ENCODE data around the gene PAMR1. TPM values are rescaled to one million over a fixed set of nuclear protein-coding genes. Genes with fewer than 3 reads are reported as not detected.

PAMR1 gene
- total and polyA plus RNA-seq, 4 donors = 0.60 to 15.2 (median 1.4) TPM

DNA sequence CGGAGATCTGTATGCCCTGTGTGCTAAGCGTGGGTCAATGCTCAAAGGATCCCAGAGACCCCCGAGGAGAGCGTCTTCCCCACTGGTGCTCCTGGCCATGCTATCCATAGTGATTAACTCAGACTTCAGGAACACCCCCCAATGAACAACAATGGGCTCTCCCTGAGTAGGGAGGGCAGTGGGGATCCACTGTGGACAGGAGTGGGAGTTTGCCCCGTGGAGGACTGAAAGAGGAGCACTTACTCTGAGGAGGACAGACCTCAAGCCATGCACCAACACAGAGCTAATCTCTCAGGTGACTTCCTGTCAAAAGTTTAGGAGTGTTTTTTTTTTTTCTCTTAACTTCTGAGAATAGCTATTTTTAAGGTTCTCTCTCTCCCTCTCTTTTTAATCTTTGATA, 130.5 kb downstream of the PAMR1 start:
- Histone ChIP-seq H3K4me3 (no peak overlapping the region), H3K27ac (ENCODE audit: low read depth in 1 of 2, low read length in 1 of 2) (no peak overlapping the region), H3K4me1 (ENCODE audit: control insufficient read depth in 5 of 5, insufficient read depth in 5 of 5, low read length in 5 of 5) (peaks cover 0 to 5% (median 0%) of the 10 kb centered on the region in 5 donors), H3K36me3 (ENCODE audit: control insufficient read depth in 4 of 4, insufficient read depth in 4 of 4, low read length in 4 of 4) (no peaks in the 10 kb centered on the region), H3K27me3 (ENCODE audit: control insufficient read depth in 3 of 3, insufficient read depth in 3 of 3, low read length in 2 of 3) (no peaks in the 10 kb centered on the region), H3K9ac (ENCODE audit: insufficient read depth in 1 of 2, low read length in 2 of 2) (no peak overlapping the region), H3K9me3 (ENCODE audit: control insufficient read depth in 4 of 4, insufficient read depth in 3 of 4, low read length in 3 of 4) (no peaks in the 10 kb centered on the region)
- 85 to 96% methylated on average over 5 of the region's 5 CpGs for WGBS, 2 donors
- TF ChIP-seq CTCF (IDR thresholded peaks at IDR 0.05; ENCODE audit: control extremely low read depth, extremely low read depth) = no peak
- DNase-seq = no peak
- no peak for ATAC-seq (ENCODE audit: insufficient read depth, low FRiP score)

- 78 to 81% methylated on average over 4 of the region's 4 CpGs for WGBS, 2 donors
- H3K9ac ChIP-seq (ENCODE audit: insufficient read depth in 1 of 2, low read length in 2 of 2) = no peak overlapping the region
- ATAC-seq (ENCODE audit: insufficient read depth, low FRiP score) (no peak), DNase-seq (no peak)
- peaks cover 0 to 5% (median 0%) of the 10 kb centered on the region in 5 donors for H3K4me1 ChIP-seq (ENCODE audit: control insufficient read depth in 5 of 5, insufficient read depth in 5 of 5, low read length in 5 of 5)
- no peaks in the 10 kb centered on the region for H3K36me3 ChIP-seq (ENCODE audit: control insufficient read depth in 4 of 4, insufficient read depth in 4 of 4, low read length in 4 of 4)
- H3K27ac ChIP-seq (ENCODE audit: low read depth in 1 of 2, low read length in 1 of 2) = no peak overlapping the region
- no peak for TF ChIP-seq CTCF (IDR thresholded peaks at IDR 0.05; ENCODE audit: control extremely low read depth, extremely low read depth)
- no peaks in the 10 kb centered on the region for H3K9me3 ChIP-seq (ENCODE audit: control insufficient read depth in 4 of 4, insufficient read depth in 3 of 4, low read length in 3 of 4)
- H3K4me3 ChIP-seq = no peak overlapping the region
- H3K27me3 ChIP-seq (ENCODE audit: control insufficient read depth in 3 of 3, insufficient read depth in 3 of 3, low read length in 2 of 3) = no peaks in the 10 kb centered on the region
These were observed 132.3 kb downstream of the PAMR1 start for GRCh38 chr11:35393098-35393497.

DNA sequence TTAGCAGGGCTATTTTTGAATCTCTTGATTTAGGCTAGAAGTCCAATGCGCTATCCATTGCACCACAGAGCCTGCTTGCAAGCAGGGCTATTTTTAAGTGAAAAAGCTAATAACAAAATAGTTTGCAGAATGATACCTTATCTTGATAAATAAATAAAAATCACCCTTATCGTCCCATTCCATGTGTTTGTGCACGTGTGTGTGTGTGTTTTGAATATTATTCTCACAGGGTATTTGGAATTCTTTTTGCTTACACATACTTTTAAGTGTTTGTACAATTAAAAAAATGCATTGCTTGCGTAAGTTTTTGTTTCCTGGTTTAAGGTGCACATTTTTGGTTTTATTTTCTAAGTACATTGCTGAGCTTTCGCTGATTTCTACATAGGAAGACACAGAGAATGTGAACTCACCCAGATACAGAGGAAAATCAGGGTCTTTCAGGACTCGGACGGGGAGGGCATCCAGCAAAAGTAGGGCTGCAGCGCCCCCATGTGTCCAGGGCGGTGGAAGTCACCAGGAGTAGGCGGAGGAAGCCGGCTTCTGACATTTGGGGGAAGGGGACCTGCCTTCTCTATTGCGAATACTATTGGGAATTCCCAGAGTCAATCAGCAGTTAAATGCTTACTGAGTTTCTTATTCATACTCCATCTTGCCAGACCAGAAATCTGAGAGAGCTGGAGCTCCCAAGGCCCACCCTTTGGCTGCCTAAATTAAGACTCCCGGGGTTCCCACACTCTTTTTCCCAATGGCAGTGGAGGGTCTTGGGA, 133.3 kb downstream of the PAMR1 start:
- peak; percentile 89 for ATAC-seq (ENCODE audit: insufficient read depth, low FRiP score)
- peaks cover 0 to 5% (median 0%) of the 10 kb centered on the region in 5 donors for H3K4me1 ChIP-seq (ENCODE audit: control insufficient read depth in 5 of 5, insufficient read depth in 5 of 5, low read length in 5 of 5)
- peak overlapping the region in 1 of 2 donors; percentile 35 for H3K9ac ChIP-seq (ENCODE audit: insufficient read depth in 1 of 2, low read length in 2 of 2)
- peak; percentile 88 to 89 (median 89) for DNase-seq
- no peak overlapping the region for H3K4me3 ChIP-seq
- H3K9me3 ChIP-seq (ENCODE audit: control insufficient read depth in 4 of 4, insufficient read depth in 3 of 4, low read length in 3 of 4) = no peaks in the 10 kb centered on the region
- 19 to 26% methylated on average over 13 of the region's 13 CpGs for WGBS, 2 donors
- H3K36me3 ChIP-seq (ENCODE audit: control insufficient read depth in 4 of 4, insufficient read depth in 4 of 4, low read length in 4 of 4) = no peaks in the 10 kb centered on the region
- H3K27ac ChIP-seq (ENCODE audit: low read depth in 1 of 2, low read length in 1 of 2) = no peak overlapping the region
- no peaks in the 10 kb centered on the region for H3K27me3 ChIP-seq (ENCODE audit: control insufficient read depth in 3 of 3, insufficient read depth in 3 of 3, low read length in 2 of 3)
- peak; percentile 79 for TF ChIP-seq CTCF (IDR thresholded peaks at IDR 0.05; ENCODE audit: control extremely low read depth, extremely low read depth)
